NCI-H1417 treated with DMSO at 0.1 percent for 48 hours (cell line): ENCODE data around the gene TMOD4.

Source experiments
- DNase-seq: peaks from one replicate; lab custom pipeline; 2025; lab: John Stamatoyannopoulos, UW

The TMOD4 gene

GRCh38 chr1:151142411-151143056 lies 33.2 kb downstream of the TMOD4 start:
- no peak for DNase-seq

GRCh38 chr1:151137789-151138188 lies 38.0 kb downstream of the TMOD4 start:
- DNase-seq = no peak

GRCh38 chr1:151135433-151136385 lies 40.1 kb downstream of the TMOD4 start:
- DNase-seq = no peak

GRCh38 chr1:151134991-151135390 lies 40.8 kb downstream of the TMOD4 start:
- DNase-seq = no peak

GRCh38 chr1:151134396-151134795 lies 41.4 kb downstream of the TMOD4 start:
- no peak for DNase-seq

GRCh38 chr1:151133018-151133806 lies 42.6 kb downstream of the TMOD4 start:
- no peak for DNase-seq

GRCh38 chr1:151132335-151133017 lies 43.3 kb downstream of the TMOD4 start:
- no peak for DNase-seq

- DNase-seq = no peak
Measured at GRCh38 chr1:151131701-151132334, 44.0 kb downstream of the TMOD4 start.

GRCh38 chr1:151130987-151131586 lies 44.7 kb downstream of the TMOD4 start:
- no peak for DNase-seq

GRCh38 chr1:151128800-151129199 lies 47.0 kb downstream of the TMOD4 start:
- no peak for DNase-seq

GRCh38 chr1:151124763-151125403 lies 50.9 kb downstream of the TMOD4 start:
- DNase-seq = no peak
